NCI-H82 treated with DMSO at 0.1 percent for 48 hours (cell line): ENCODE measurements around the gene S1PR2.
"Not testable (repeated sequence)": the region's sequence is repeated elsewhere in the genome, so short reads cannot be mapped to it uniquely, and the experiment has no call there.

Experiments
- DNase-seq: peaks from one replicate; lab custom pipeline; 2025; ENCODE audit not compliant: unreplicated experiment; lab: John Stamatoyannopoulos, UW

Gene S1PR2

DNA sequence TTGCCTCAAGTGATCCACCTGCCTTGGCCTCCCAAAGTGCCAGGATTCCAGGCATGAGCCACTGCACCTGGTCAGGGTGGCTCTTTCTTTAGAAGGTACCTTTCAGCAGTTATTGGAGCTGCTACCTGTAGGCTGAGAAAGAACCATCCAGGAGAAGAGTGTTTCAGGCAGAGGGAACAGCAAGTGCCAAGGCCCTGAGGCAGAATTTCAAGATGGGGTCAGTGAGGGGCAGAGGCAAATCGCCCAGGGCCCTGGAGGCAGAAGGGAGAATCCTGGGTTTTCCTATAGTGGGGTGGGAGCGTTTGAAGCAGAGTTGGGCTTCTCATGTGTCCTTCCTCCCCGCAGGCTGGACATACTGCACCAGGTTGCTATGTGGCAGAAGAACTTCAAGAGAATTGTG lies 23.1 kb upstream of the S1PR2 start:
- DNase-seq, result no peak

DNA sequence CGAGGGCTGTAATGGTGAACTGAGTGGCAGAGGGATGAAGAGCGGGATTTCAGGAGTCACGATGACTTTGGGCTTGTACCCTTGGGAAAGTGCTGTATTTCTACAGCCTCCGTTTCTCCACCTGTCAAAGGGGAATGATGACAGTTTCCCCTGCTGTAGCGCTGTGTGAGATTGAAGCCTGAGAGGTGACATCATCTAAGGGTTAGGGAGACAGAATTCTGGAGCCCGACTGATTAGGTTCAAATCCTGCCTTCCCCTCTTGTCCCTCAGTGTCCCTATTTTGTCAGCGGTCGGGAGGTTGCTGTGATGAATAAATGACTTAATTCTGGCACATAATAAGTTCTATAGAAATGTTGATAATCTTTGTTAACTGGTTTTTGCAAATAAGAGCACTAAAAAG lies 21.6 kb upstream of the S1PR2 start:
- no peak for DNase-seq

DNA sequence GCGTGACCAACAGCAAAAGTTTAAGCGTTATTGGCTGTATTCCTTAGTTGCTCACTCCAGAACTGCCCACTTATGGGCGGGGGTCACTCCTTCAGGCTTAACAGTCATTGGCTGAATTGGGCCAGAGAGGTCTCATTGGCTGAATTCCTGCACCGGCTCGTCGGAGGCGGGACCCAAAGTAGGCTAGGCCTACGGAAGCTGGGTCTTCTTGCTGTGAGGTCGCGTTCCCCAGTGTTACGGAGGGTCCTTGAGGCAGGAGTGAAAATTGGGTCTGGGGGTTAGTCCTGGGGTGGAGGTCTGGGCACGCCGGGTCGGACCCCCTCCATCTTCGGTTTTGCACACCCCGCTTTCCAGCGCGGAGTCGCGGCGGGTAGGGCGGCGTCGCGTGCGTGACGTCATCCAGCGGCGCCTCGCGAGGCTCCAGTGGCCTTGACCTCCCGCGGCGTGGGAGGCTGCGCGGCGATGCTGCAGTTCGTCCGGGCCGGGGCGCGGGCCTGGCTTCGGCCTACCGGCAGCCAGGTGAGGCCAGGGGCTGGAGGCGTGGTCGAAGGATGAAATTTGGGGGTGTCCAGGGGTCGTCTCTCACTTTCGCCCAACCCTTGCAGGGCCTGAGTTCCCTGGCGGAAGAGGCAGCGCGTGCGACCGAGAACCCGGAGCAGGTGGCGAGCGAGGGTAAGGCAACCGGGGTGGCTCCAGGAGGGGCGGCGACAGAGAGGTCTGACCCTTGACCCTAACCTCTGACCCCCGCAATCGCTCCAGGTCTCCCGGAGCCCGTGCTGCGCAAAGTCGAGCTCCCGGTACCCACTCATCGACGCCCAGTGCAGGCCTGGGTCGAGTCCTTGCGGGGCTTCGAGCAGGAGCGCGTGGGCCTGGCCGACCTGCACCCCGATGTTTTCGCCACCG lies 20.9 kb upstream of the S1PR2 start, which contains the start of gene MRPL4:
Gene MRPL4 (plus strand): TSS at position 423 of the 903 bp plus-strand sequence. CDS start 40 bp downstream, at position 463.
- DNase-seq, result peak; percentile 95

DNA sequence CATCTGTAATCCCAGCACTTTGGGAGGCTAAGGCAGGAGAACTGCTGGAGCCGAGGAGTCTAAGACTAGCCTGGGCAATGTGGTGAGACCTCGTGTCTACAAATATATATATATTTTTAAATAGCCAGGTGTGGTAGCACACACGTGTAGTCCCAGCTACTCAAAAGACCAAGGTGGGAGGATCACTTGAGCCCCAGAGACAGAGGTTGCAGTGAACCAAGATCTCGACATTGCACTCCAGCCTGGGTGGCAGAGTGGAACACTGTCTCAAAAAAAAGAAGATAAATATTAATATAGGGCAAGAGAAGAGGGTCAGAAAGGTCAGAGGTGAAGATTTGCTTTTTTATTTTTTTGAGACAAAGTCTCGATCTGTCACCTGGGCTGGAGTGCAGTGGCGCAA lies 15.4 kb upstream of the S1PR2 start:
- no peak for DNase-seq

DNA sequence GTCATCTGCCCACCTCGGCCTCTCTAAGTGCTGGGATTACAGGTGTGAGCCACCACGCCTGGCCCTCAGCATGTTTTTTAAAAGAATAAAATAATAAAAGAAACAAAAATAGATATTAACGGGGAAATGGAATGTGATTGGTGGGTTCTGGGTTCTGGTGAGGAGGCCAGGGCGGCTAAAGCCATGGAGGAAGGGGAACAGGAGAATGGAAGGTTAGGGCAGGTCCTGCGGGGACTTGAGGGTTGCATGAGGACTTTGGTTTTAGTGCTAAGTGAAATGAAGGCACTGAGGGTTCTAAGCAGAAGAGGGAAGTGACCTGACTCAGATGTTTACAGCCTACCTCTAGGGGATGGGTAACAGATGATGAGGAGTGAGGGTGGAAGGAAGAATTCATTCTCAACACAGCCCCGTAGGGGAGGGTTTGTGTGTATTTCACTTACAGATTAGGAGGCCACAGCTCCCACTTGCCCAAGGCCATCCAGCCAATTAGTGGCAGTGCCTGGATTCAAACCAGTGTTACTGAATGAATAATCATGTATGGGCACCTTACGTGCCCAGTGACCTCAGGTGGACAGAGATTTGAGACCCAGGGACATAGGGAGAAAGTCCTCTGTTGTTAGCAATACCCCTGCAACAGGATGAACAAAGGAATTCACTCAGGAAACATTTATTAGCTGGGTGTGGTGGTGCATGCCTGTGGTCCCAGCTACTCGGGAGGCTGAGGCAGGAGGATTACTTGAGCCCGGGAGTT lies 14.2 kb upstream of the S1PR2 start:
- no peak for DNase-seq

DNA sequence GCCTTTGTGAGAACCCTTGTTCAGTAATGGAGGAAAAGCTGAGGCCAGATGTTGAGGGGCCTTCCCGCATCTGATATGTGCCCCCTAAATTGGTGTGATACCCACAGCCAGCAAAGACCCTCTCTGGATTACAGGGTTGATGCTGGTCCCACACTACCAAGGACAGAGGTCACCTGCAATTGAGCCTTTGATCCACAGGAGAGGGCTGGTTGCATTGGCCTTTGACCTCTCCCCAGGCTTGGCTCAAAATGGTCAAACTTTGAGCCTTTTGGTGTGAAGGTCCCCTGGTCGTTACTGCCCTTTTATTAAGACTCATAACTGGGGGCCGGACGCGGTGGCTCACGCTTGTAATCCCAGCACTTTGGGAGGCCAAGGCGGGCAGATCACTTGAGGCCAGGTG lies 12.5 kb upstream of the S1PR2 start:
- no peak for DNase-seq

DNA sequence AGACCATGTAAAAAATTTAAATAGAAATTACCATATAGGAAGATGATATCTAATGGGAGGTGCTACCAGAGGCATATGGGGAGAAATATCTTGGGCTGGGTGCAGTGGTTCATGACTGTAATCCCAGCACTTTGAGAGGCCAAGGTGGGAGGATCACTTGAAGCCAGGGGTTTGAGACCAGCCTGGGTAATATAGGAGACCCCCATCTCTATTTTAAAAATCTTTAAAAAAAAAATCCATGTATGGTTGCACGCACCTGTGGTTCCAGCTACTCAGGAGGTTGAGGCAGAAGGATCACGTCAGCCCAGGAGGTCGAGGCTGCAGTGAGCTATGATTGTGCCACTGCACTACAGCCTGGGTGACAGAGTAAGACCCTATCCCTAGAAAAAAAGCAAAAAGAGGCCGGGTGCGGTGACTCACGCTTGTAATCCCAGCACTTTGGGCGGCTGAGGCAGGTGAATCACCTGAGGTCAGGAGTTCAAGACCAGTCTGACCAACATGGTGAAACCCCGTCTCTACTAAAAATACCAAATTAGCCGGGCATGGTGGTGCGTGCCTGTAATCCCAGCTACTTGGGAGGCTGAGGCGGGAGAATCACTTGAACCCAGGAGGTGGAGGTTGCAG lies 10.8 kb upstream of the S1PR2 start:
- DNase-seq, result not testable (repeated sequence)

DNA sequence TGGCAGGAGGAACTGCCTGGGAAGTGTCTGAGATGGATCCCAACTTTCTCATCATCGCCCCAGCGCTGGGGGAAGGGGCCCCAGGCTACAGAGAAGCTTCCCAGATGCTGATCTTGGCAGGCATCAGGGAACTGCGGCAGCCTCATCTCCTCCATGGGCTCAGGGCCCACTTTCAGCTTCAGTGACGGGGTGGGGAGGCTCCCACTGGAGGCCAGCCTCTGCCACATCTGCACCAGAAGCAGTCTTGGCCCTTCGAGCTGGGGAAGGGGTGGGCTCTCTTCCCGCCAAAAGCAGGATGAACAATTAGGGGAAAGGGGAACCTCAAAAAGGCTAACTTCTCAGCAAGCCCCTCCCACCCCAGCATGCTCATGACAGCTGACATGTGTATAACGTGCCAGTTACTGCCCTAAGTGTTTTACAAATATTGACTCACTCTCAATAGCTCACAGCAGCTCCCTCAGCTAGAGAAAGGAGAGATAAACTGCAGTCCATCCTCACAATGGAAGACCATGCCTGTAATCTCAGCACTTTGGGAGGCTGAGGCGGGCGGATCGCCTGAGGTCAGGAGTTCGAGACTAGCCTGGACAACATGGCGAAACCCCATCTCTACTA lies 7.1 kb upstream of the S1PR2 start:
- DNase-seq, result no peak

DNA sequence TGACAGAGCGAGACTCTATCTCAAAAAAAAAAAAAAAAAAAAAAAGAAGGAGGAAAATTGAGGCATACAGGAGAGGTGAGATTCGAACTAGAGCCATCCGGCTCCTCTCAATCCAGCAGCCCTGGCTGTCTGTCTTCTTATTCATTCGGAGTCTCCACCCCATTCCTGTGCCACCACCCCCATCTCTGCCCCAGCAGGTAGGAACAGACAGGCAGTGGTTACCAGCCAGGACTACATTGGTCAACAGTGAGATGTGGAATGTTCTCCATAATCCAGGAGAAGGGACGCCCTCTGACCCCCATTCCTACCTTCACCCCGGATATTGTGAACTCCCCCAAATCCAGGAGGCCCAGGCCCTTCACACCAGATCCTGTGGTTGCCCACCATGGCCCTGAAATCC lies 6.6 kb upstream of the S1PR2 start:
- no peak for DNase-seq

DNA sequence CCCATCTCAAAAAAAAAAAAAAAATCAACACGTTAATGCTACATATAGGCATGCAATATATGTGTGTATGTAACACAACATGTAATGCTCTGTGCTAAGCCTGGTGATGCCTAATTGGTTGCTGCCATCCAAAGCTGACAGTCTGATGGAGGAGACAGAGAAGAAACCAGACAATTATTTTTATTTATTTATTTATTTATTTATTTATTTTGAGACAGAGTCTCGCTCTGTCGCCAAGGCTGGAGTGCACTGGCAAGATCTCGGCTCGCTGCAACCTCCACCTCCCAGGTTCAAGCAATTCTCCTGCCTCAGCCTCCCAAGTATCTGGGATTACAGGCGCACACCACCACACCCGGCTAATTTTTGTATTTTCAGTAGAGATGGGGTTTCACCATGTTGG lies 4.3 kb upstream of the S1PR2 start:
- DNase-seq, result not testable (repeated sequence)

DNA sequence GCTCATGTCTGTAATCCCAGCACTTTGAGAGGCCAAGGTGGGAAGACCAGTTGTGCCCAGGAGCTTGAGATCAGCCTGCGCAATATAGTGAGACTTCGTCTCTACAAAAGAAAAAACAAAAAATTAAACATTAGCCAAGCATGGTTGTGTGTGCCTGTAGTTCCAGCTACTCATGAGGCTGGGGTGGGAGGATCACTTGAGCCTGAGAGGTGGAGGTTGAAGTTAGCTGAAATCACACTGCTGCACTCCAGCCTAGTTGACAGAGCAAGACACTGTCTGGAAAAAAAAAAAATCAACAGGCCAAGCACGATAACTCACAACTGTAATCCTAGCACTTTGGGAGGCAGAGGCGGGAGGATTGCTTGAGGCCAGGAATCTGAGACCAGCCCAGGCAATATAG lies 3.9 kb upstream of the S1PR2 start:
- DNase-seq, result no peak

DNA sequence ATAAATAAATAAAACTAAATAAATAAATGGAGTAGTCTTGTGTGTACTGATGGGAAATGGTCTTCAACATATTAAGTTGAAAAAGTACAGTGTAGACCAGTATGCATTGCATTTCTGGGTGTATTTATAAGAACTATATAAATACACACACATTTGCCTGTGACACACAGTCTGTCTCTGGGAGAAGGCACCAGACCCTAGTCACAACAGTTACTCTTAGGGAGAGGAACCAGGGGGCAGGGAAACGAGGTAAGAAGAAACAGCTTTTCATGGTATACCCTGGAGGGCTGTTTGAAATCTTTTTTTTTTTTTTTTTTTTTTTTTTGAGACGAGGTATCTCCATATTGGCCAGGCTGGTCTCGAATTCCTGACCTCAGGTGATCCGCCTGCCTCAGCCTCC lies 2.8 kb upstream of the S1PR2 start:
- DNase-seq, result no peak

DNA sequence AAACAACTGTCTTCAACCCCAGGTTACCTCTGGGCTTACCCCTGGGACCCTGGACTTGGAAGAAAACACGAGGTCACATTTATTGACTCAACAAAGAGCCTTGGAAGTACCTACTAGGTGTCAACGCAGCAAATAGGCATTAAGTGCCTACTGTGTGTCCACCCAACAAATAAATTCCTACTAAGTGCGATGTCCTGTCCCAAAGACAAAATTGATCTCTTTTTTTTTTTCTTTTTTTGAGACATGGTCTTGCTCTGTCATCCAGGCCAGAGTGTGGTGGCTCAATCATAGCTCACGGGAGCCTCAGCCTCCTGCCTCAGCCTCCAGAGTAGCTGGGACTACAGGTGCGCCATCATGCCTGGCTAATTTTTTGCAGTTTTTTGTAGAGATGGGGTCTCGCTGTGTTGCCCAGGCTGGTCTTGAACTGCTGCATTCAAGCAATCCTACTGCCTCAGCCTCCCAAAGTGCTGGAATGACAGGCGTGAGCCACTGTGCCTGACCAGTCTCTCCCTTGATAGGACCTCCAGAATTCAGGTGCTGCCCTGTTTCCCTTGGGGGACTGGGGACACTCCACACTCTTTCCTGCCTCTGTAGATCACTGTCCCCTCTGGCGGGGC lies 589 bp upstream of the S1PR2 start:
- DNase-seq, result no peak

DNA sequence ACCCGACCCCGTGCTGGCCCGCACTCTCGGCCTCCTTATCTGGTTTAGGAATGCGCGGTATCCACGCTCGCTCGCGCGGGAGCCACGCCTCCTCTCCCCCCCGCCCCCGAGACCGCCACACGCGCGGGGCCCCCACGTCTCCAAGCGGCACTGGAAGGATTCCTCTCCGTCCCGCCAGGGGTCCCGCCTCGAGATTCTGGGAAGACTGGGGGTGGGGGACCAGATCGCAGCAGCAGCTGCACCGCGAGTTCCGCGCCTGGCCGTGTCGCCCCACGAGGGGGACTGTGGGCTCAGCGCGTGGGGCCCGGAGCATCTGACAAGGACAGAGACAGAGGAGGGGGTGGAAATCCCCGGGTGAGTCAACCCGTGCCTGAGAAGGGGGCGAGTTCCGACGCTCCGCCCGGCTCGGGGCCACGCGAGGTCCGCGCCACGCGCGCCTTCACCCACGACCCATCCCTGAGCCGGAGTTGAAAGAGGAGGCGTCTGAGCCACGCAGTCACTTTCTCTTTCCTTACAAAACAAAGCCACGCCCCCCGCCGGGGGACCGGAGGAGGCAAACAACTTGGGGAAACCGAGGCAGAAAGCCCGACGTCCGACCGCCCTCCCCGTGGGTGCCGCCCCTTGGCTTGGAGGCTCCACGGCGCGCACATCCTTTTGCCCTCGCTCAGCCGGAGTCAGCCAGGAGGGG lies 814 bp downstream of the S1PR2 start:
- no peak for DNase-seq

DNA sequence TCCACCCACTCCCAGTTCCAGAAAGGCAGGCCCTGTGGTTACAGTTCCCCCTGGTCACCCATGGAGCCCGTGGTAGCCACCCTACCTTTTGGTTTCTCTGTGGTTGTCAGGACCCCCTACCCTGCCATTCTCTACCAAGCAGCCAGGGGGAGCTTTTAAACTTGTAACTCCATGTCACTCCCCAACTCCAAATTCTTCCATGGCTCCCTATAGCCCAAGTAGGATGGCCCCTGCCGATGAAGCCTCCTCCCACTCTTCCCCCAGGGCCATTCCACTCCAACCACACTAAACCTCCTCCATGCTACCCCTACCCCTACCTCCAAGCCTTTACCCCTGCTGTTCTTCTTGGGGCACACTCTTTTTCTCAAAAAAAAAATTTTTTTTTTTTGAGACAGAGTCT lies 2.2 kb downstream of the S1PR2 start:
- peak; percentile 5 for DNase-seq

DNA sequence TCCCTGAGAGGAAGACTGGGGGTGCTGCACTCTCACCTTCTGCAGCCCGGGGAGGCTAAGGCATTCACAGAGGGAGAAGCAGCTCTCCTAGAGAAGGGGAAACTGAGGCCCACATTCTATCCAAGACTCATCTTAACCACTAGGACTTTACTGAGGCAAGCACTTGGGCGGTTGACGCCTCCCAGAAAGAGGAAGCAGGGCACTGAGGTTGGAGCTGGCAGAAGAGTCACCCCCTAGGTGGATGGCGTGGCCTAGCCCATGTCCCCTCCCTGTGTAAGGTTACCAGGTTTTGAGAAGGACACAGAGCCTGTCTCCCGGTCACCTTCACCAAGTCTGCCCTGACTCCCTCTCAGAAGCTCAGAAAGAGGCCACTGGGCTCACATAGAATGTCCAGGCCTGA lies 2.7 kb downstream of the S1PR2 start:
- DNase-seq, result no peak

DNA sequence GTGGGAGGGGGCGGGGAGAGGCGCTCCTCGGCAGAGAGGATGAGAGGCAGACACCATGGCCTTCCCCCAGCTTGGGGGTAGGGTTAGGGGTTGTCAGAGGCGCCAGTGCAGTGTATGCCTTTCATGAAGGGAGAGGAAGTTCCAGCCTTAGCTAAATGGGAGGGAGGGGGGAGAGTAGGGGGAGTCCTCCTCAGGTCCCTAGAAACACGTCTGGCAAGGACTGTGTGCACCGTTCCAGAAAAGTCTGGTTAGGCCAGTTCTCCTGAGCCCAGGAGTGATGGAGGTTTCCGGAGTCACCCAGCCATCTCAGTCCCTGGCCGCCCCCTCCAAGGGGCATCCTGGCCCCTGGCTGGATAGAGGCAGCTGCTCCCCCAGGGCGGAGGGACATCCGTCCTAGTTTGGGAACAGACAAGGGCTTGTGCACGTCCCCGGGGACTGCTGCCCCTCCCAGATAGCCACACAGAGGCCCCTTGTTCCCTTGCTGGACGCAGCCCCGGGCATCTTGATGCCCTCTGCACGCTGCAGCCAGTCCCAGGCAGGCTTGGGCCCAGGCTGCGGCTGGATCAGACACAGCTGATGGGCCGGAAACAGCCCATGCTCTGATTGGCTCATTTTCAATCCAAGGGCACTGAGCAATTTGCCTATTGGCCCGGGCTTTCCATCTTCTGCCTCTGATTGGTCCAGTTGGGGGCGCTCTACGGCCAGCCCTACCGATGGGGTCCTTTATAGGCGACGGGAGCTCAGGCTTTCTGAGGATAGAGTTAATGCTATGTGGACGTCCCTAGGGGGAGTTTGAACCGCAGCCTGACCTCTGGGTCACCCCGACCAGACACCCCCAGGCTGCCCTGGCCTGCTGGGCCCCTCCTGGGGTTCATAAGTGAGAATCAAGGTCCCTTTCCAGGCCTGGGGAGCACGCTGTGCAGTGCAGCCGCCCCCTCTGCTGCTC lies 3.8 kb downstream of the S1PR2 start:
- no peak for DNase-seq

DNA sequence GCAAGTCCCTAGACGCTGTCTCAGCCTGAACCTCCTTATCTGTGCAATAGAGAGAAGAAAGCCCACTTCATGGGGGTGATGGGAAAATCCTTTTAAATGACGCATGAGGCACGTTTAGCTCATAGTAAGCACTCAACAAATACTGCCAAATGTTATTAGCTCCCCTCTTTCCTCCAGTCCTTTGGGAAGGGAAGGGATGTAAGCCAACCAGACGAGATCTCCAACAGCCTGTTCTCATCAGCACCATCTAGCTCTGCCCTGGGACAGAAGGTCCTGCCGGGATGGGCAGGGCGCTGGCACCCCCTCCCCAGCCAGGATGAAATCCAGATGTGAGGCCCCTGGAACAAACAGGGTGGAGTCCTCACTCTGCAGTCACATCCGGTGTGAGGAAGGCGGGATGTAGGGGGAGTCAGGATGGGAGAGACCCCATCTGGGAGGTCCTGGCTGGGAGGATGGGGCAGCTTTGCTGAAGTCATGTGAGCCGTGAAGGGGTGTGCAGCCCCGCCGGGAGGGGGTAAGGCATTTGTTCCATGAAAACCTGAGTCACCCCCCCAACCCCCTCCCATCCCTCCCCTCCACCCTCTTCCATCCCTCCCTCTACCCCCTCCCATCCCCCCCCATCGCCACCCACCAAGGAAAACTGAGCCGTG lies 4.6 kb downstream of the S1PR2 start:
- DNase-seq, result no peak

DNA sequence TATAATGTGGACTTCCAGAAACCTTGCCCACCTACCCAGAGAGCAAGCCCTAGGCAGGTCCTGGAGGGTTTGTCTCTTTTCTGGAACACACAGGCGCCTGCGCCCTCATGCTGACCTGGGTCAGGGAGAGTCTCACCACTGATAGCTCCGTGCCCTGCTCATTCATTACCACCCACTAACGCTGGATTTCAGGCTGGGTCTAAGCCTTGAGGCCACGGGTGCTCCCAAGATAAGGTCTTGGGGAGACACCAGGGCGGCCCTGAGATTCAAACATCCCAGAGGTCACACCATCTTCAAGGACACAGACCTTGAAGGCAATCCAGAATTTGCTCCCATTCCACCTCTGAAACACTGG lies 5.1 kb downstream of the S1PR2 start:
- DNase-seq, result no peak
